GM18498 (cell line): ENCODE measurements around the gene TMEM140.
"Not testable (repeated sequence)": the region's sequence is repeated elsewhere in the genome, so short reads cannot be mapped to it uniquely, and the experiment has no call there.

Source experiments
- ATAC-seq: cut with Tn5 transposase; IDR thresholded peaks from one replicate; pipeline ENCODE4 v1.9.1; 2021; ENCODE audit warnings: mild to moderate bottlenecking, moderate library complexity; ENCODE audit not compliant: unreplicated experiment

TMEM140 gene

GRCh38 chr7:135211946-135212685 lies 64.2 kb downstream of the TMEM140 start:
- ATAC-seq = not testable (repeated sequence)

GRCh38 chr7:135213831-135214230 lies 66.0 kb downstream of the TMEM140 start:
- ATAC-seq = no peak

GRCh38 chr7:135215180-135215579 lies 67.3 kb downstream of the TMEM140 start:
- ATAC-seq = no peak

GRCh38 chr7:135215698-135216097 lies 67.8 kb downstream of the TMEM140 start:
- no peak for ATAC-seq
